NCI-H524 (cell line): ENCODE results near the gene PRKN.

ENCODE experiments used
- DNase-seq, 2 experiments: peaks; one replicate each; lab custom pipeline; 2025; lab: John Stamatoyannopoulos, UW

Gene PRKN

GRCh38 chr6:162727322-162728182, at the start of gene PRKN, which contains the start of gene PACRG:
TSS of gene PRKN (minus strand) at chr6:162727766.
TSS of gene PACRG (plus strand) at chr6:162727974.
- peak; percentile 98 to 99 for DNase-seq

GRCh38 chr6:162777091-162777490, 49.5 kb upstream of the PRKN start:
- DNase-seq: no peak

- DNase-seq: peak; percentile 80 to 91
Measured at GRCh38 chr6:162773996-162774395, 46.4 kb upstream of the PRKN start.

- DNase-seq: no peak
Measured at GRCh38 chr6:162772466-162772865, 44.9 kb upstream of the PRKN start.

GRCh38 chr6:162770955-162771354, 43.4 kb upstream of the PRKN start:
- no peak for DNase-seq

DNA sequence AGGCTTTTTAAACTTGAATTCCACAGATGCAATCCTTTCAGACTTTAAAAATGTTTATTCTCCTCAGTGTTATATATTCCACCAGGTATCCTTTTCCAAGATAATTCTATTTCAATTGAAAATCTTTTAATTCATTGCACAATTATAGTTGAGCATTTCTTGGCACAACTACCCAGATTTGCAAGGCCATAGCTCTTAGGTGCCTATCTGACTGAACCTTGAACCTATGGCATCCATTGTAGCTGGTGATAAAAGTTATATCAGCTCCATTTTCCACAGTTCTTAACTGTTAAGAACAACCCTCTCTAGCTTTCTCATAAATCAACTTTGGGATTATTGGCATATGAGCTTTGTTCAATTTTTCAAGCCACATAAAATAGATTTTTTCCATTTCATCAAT, 42.6 kb upstream of the PRKN start:
- DNase-seq: no peak

GRCh38 chr6:162753775-162754174, 26.2 kb upstream of the PRKN start:
- no peak for DNase-seq

DNA sequence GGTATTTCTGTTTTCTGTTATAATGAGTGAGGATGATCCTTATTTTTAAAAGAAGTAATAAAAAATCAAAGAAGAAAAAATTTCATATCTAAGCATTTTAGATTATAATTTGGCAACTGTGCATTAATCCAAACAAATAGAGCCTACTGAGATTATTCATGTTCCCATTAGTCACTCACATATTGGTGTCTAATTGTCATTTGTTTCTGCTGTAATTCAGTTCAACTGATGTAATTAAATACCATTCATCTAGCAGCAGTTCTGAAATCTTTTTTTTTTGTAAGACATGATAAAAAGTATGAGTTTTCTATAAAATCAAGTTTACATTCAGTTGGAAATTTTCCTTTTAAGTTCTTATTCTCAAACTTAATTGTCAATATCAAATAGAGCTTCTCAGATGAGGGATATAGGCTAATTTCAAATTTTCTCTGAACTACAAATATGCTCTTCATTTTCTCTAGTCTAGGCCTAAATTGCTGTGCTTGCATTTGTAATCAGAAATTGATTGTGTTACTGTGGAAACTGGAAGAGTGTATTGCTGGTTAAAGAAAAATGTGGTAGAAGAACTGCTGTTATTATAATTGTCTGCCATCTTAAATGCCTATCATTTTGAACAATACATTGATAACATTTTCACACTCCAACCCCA, 23.8 kb upstream of the PRKN start:
- DNase-seq: no peak

GRCh38 chr6:162750776-162751175, 23.2 kb upstream of the PRKN start:
- DNase-seq: no peak

DNA sequence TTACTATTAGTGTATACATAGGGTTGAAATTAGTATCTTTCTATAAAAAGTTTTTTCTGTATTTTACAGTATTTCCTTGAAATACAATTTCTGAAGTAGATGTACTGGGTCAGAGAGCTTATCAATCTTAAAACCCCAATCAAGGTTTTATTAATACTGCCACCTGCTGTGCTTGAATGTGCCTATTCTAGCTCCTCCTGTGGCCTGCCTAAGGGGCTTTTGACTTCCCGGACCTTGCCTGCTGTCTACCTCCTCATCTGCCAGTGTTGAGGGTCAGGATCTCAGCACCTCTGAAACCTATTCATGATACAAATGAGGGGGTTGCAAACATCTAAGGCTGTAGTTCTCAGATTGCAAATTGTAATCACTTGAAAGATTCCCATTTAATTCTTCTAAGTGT, 9.4 kb upstream of the PRKN start:
- peak; percentile 69 to 87 for DNase-seq

DNA sequence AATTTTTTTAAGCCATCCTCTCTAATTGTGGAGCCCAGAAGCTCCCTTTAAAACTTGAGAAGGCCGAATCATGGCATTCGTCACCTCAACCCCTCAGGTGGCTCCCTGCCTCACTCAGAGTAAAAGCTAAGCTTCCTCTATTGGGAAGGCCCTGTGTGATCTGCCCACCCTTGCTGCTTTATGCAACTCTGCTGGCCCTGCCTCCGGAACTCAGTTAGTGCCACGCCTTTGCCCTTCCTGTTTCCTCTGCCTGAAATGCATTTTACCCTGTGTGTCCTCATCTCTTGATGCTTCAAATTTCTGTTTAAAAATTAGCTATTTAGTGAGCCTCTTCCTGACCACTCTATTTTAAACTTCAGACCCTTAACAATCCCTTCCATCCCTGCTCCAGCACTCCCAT, 5.9 kb upstream of the PRKN start:
- no peak for DNase-seq

DNA sequence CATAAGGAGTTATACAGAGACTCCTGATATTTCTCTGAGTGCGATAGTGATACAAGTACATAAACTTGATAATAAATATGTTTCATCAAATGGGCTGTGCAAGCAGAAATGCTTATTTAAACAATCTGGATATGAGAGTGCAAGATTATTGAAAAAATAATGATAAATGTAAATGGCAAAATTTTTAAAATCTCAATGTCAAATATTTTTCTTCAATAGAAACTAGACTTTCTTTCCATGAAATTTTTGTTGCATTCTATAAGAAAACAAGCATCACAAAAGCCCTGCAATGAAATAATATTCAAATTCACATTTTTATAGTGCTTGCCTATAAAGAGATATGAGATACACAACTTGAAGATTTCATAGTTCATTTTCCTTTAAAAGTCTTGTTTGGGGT, 2.9 kb upstream of the PRKN start:
- no peak for DNase-seq

GRCh38 chr6:162728706-162729105, 1.1 kb upstream of the PRKN start:
- DNase-seq: no peak

- no peak for DNase-seq
Measured at GRCh38 chr6:162728197-162728596, 631 bp upstream of the PRKN start.

GRCh38 chr6:162726947-162727321, 632 bp downstream of the PRKN start:
- peak in 1 of 2 experiments; percentile 27 for DNase-seq

DNA sequence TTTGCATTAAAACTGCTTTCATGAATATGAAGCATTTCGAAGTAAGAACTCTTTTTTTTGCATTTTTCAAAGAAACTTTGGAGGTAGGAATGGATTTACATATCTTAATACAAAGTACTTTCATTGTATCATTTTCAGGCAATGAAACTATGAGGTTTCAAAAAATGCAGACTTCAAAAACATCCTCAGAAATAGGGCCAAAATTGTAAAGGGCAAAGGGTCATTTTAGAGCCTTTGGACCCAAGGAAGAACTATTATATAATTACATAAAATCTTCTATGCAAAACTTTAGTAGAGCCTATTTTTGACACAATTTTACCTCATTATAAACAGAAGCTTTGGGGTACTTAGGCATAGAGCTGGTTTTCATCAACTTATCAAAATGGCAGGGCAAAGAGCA, 4.9 kb downstream of the PRKN start:
- no peak for DNase-seq

GRCh38 chr6:162722226-162722625, 5.3 kb downstream of the PRKN start:
- DNase-seq: no peak

DNA sequence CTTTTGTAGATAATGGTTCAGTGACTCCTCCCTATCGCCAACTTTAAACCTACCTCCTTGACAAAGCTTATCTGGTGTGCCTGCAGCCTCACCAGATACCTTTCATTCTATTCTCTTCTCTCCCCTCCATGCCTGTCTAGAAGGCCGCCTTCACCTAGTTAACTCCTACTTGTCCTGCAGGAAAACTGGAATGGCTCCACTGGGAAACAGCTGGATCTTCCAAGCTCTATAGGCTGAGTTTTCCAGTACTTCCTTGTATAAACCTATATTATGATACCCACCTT, 6.2 kb downstream of the PRKN start:
- DNase-seq: no peak

GRCh38 chr6:162719528-162719927, 8.0 kb downstream of the PRKN start:
- no peak for DNase-seq

DNA sequence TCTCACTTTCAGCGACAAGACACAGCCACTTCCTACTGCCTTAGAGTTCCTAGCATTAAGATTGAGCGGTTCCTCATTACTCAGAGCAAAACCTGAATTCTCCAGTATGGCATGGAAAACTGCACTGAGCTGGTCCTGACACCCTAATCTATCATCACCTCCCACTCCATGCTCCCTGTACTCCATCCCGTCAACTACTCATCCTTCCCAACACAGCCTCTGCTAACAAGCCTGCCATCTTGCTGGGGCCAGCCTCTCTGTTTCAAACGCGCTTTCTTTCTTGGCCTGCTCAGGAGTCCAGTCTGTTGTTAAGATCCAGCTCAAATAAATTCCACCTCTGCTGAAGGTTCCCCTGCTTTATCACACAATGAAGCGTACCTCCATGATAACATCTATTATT, 12.0 kb downstream of the PRKN start:
- DNase-seq: no peak

DNA sequence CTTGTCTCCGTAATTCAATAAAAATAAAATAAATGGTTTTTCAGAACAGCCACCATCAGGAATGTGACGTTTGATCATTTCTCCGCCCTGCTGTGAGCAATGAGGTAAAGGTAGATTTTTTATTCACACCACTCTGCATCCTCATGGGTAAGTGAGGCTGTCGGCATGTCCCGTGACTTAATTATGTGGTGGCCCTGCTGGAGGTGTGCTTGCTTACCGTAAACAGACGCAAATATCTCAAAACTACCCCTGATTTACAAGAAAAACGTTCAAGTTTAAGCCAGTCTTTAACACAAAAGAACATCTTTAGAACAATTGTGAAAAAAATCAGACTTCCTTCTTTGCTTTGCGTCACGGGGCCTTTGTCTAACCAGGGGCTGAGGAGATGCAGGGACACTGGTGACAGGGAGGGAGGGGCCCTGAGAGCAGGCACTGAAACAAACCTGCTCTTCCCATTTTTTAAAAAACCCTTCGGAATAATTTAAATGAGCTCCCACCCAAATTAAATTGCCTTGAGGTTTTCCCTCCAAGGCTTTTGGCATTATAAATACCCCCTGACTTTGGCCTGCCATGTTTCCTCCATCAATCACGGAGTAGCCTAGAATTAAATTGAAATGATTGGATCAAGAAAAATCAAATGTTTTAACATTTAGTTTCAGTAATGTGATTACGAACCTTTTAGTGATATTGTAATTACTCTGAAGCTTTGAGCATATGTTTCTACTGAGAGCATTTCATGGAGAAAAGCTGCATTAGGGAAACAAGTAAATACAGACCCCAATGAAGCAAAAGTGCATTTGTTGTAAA, 13.4 kb downstream of the PRKN start:
- no peak for DNase-seq

- no peak for DNase-seq
Measured at GRCh38 chr6:162712694-162713093, 14.9 kb downstream of the PRKN start.

GRCh38 chr6:162711376-162711775, 16.2 kb downstream of the PRKN start:
- DNase-seq: no peak
